HEK293T (cell line): ENCODE measurements around the gene PDE6G.

Experiments
- CTCF ChIA-PET: fragments of 350-600 bp; formaldehyde crosslinking; extraction: SDS; loops from one replicate; lab custom pipeline; 2021; ENCODE audit warnings: antibody characterized with exemption, inconsistent platforms; lab: Yijun Ruan, JAX
- POLR2A ChIA-PET: fragments of 350-600 bp; formaldehyde crosslinking; extraction: SDS; loops from one replicate; lab custom pipeline; 2020; ENCODE audit warnings: antibody characterized with exemption, inconsistent platforms; lab: Yijun Ruan, JAX
- DNase-seq: peaks from one replicate; pipeline ENCODE4 v3.0.0; 2012; ENCODE audit warnings: mixed read lengths; ENCODE audit errors: extremely low spot score
- ARNT ChIP-seq: fragments of 450-650 bp; IDR thresholded peaks from 2 replicates; pipeline ENCODE4 v1.6.1; 2017; ENCODE audit warnings: mild to moderate bottlenecking
- BHLHE40 ChIP-seq: fragments of 450-650 bp; IDR thresholded peaks from 2 replicates; pipeline ENCODE4 v1.6.1; 2016; ENCODE audit warnings: mild to moderate bottlenecking, moderate library complexity, borderline replicate concordance
- CTBP1 ChIP-seq: fragments of 450-650 bp; IDR thresholded peaks from 2 replicates; pipeline ENCODE4 v1.6.1; 2016; ENCODE audit warnings: borderline replicate concordance
- ELF4 ChIP-seq: fragments of 450-650 bp; IDR thresholded peaks from 2 replicates; pipeline ENCODE4 v1.6.1; 2017; ENCODE audit warnings: antibody characterized with exemption
- FOXA1 ChIP-seq: fragments of 450-650 bp; IDR thresholded peaks from 2 replicates; pipeline ENCODE4 v1.6.1; 2016; ENCODE audit warnings: mild to moderate bottlenecking
- FOXK2 ChIP-seq: fragments of 450-650 bp; IDR thresholded peaks from 2 replicates; pipeline ENCODE4 v1.6.1; 2016; ENCODE audit warnings: mild to moderate bottlenecking
- FOXM1 ChIP-seq: fragments of 450-650 bp; IDR thresholded peaks from 2 replicates; pipeline ENCODE4 v1.6.1; 2017; ENCODE audit warnings: mild to moderate bottlenecking, borderline replicate concordance
- HDGF ChIP-seq: fragments of 450-650 bp; IDR thresholded peaks from 2 replicates; pipeline ENCODE4 v1.6.1; 2017; ENCODE audit warnings: antibody characterized with exemption, borderline replicate concordance
- L3MBTL2 ChIP-seq: fragments of 450-650 bp; conservative IDR thresholded peaks from 2 replicates; pipeline ENCODE4 v1.6.1; 2016; ENCODE audit warnings: mild to moderate bottlenecking
- LEF1 ChIP-seq: fragments of 450-650 bp; IDR thresholded peaks from 2 replicates; pipeline ENCODE4 v1.6.1; 2017; ENCODE audit warnings: mild to moderate bottlenecking, borderline replicate concordance
- NFRKB ChIP-seq: fragments of 450-650 bp; IDR thresholded peaks from 2 replicates; pipeline ENCODE4 v1.6.1; 2016; ENCODE audit warnings: mild to moderate bottlenecking, moderate library complexity
- SP1 ChIP-seq: fragments of 450-650 bp; IDR thresholded peaks from 2 replicates; pipeline ENCODE4 v1.6.1; 2017
- SUZ12 ChIP-seq: fragments of 450-650 bp; IDR thresholded peaks from 2 replicates; pipeline ENCODE4 v1.6.1; 2016; ENCODE audit warnings: mild to moderate bottlenecking
- TARDBP ChIP-seq: fragments of 450-650 bp; IDR thresholded peaks from 2 replicates; pipeline ENCODE4 v1.6.1; 2016
- ZNF384 ChIP-seq: fragments of 450-650 bp; IDR thresholded peaks from 2 replicates; pipeline ENCODE4 v1.6.1; 2016
- TF ChIP-seq, protein P1 (sequence below): fragments of 450-650 bp; IDR thresholded peaks from 2 replicates; pipeline ENCODE4 v1.6.1; 2016

The PDE6G gene

DNA sequence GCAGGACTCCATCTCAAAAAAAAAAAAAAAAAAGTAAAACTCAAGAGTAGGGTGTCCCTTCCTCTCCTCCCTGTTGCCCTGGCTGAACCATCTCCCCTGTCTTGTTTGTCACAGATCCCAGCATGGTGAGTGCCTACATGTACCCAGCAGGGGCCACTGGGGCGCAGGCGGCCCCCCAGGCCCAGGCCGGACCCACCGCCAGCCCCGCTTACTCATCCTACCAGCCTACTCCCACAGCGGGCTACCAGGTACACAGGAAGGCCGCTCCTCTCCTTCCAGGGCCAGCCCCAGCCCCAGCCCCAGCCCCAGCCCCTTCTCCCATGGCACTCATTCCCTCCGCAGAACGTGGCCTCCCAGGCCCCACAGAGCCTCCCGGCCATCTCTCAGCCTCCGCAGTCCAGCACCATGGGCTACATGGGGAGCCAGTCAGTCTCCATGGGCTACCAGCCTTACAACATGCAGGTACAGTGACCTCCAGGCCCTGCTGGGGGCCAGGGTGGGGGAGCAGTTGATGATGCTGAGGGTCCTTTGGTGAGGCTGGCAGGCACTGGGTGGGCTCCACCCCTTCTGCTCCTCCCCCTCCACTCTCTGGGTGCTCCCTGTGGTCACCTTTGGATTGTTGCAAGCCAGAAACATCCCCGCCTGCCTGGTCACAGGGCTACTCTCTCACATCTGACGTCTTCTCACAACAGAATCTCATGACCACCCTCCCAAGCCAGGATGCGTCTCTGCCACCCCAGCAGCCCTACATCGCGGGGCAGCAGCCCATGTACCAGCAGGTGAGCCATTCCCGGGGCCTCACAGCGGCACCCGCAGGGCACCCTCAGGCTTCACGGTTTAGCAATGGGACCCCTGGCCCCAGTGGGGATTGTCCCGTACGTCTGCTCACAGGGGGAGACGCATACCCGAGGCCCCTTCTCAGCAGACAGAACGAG, 44.3 kb upstream of the PDE6G start:
- TF ChIP-seq SUZ12, result no peak
- TF ChIP-seq, protein P1, sequence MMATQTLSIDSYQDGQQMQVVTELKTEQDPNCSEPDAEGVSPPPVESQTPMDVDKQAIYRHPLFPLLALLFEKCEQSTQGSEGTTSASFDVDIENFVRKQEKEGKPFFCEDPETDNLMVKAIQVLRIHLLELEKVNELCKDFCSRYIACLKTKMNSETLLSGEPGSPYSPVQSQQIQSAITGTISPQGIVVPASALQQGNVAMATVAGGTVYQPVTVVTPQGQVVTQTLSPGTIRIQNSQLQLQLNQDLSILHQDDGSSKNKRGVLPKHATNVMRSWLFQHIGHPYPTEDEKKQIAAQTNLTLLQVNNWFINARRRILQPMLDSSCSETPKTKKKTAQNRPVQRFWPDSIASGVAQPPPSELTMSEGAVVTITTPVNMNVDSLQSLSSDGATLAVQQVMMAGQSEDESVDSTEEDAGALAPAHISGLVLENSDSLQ, result no peak
- no peak for TF ChIP-seq L3MBTL2
- TF ChIP-seq LEF1, result no peak
- no peak for TF ChIP-seq FOXK2
- TF ChIP-seq FOXM1, result no peak
- TF ChIP-seq ZNF384, result no peak
- no peak for TF ChIP-seq NFRKB
- TF ChIP-seq FOXA1, result no peak
- TF ChIP-seq CTBP1, result no peak
- TF ChIP-seq SP1, result no peak
- TF ChIP-seq TARDBP, result no peak
- no peak for TF ChIP-seq ELF4
- TF ChIP-seq BHLHE40, result no peak
- no peak for TF ChIP-seq ARNT
- POLR2A ChIA-PET, result interaction anchor here (0.7 to 4.1 kb wide), 7 partner anchors 10 to 36 kb away, joined by 3 to 120 read pairs (median 12); partner anchors contain the start of genes ARL16, CCDC137, HGS and OXLD1
- CTCF ChIA-PET, result interaction anchor here (1.2 kb wide), 1 partner anchor 25 kb away, joined by 3 read pairs; no protein-coding TSS in a partner anchor
- DNase-seq, result no peak

DNA sequence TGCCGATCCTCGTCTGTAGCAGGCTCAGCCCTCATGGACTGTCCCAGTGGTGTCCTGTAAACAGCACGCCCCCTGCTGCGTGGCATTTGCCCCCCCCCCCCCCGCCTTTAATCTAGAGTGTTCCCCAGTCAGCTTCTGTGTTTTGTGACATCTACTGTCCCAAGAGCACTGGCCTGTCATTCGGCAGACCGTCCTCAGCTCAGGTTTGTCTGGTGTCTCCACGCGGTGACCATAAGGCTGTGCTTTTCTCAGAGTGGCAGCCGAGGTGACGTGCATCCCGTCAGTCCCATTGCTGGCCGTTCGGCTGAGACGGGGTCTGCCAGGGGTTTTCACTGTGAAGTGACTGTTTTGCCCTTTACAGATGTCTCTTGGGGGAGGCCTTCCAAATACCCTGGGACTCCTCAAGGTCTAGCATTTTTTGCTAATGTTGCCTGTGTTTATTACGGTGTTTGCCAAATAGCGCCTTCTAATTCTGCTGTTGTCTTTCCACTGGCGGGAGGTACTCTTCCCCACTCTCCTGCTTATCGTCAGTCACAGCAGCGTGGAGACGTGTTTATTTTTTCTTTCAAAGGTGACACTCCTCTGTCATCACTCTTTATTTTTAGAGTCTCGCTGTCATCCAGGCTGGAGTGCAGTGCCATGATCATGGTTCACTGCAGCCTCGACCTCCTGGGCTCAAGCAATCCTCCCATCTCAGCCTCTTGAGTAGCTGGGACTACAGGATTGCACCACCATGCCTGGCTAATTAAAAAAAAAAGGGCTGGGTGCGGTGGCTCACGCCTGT, 41.1 kb upstream of the PDE6G start:
- DNase-seq, result no peak
- POLR2A ChIA-PET, result interaction anchor here (2.1 to 2.3 kb wide), 2 partner anchors 12 to 13 kb away, joined by 9 to 24 read pairs; partner anchors contain the start of genes ARL16 and HGS
- CTCF ChIA-PET, result interaction anchor here (0.7 kb wide), 1 partner anchor 98 kb away, joined by 4 read pairs; no protein-coding TSS in a partner anchor
- TF ChIP-seq L3MBTL2 (no peak), ELF4 (no peak), FOXK2 (no peak)

DNA sequence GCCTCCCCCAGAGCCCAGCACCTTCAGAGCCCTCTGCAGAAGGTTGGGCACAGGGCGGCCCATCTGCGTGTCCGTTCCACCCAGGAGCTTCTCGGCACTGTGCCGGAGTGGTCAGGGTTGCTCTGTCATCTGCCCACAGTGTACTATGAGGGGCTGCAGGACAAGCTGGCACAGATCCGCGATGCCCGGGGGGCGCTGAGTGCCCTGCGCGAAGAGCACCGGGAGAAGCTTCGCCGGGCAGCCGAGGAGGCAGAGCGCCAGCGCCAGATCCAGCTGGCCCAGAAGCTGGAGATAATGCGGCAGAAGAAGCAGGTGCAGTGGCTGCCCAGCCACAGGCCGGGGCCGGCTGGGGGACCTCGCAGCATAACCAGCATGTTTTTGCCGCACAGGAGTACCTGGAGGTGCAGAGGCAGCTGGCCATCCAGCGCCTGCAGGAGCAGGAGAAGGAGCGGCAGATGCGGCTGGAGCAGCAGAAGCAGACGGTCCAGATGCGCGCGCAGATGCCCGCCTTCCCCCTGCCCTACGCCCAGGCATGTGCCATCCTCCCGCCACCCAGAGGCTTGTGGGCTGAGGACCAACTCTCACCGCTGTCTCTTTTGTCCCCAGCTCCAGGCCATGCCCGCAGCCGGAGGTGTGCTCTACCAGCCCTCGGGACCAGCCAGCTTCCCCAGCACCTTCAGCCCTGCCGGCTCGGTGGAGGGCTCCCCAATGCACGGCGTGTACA, 40.0 kb upstream of the PDE6G start:
- DNase-seq, result no peak
- TF ChIP-seq CTBP1, result no peak
- no peak for TF ChIP-seq FOXK2
- no peak for TF ChIP-seq L3MBTL2
- no peak for TF ChIP-seq SUZ12
- no peak for TF ChIP-seq SP1
- TF ChIP-seq FOXA1, result no peak
- TF ChIP-seq ELF4, result no peak
- TF ChIP-seq LEF1, result no peak
- no peak for TF ChIP-seq ZNF384
- TF ChIP-seq HDGF, result no peak
- TF ChIP-seq, protein P1, result no peak
- no peak for TF ChIP-seq BHLHE40
- no peak for TF ChIP-seq TARDBP
- TF ChIP-seq NFRKB, result no peak
- no peak for TF ChIP-seq ARNT
- no peak for TF ChIP-seq FOXM1
- ChIA-PET POLR2A (interaction anchor here (2.1 to 2.3 kb wide), 2 partner anchors 12 to 13 kb away, joined by 9 to 24 read pairs; partner anchors contain the start of genes ARL16 and HGS), CTCF (interaction anchor here (0.5 kb wide), 1 partner anchor 947 kb away, joined by 3 read pairs; no protein-coding TSS in a partner anchor)

DNA sequence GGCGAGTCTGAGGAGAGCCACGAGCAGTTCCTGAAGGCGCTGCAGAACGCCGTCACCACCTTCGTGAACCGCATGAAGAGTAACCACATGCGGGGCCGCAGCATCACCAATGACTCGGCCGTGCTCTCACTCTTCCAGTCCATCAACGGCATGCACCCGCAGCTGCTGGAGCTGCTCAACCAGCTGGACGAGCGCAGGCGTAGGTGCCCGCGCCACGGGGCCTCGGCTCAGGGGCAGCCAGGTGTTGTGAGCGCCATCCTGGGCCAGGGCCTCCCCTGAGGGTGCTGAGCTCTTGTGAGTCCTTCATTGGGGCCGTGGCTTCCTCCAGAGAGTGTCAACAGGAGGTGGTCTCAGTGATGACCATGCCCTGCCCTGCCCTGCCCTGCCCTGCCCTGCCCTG, 39.5 kb upstream of the PDE6G start:
- ChIA-PET CTCF (interaction anchor here (0.5 kb wide), 1 partner anchor 947 kb away, joined by 3 read pairs; no protein-coding TSS in a partner anchor), POLR2A (interaction anchor here (2.1 to 2.3 kb wide), 2 partner anchors 11 to 14 kb away, joined by 9 to 24 read pairs; partner anchors contain the start of genes ARL16 and HGS)
- TF ChIP-seq TARDBP (no peak), SUZ12 (no peak), FOXA1 (no peak)
- no peak for DNase-seq

DNA sequence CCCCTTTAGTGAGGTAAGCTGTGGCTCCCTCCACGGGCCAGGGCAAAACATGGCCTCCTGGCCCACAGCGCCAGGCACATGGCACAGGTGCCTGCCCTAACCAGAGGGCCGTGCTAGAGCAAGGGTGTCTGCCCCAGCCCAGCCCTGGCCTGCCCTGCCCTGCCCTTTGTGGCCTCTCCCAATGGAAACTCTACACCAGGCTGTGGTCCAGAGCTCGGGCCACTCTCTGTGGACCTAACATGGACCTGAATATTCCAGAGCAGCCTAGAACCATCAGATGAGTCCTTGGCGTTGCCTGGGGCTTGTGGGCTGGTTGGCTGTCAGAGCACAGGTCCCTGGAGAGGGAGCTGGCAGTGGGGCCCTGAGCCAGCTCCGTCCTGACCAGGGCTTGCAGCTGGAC, 38.9 kb upstream of the PDE6G start:
- no peak for DNase-seq
- ChIA-PET POLR2A (interaction anchor here (2.1 to 2.3 kb wide), 2 partner anchors 11 to 14 kb away, joined by 9 to 24 read pairs; partner anchors contain the start of genes ARL16 and HGS), CTCF (no interaction called here)
- TF ChIP-seq CTBP1 (no peak), HDGF (no peak), ZNF384 (no peak), BHLHE40 (no peak), SUZ12 (no peak), NFRKB (no peak), TARDBP (no peak), ARNT (no peak), FOXK2 (no peak), L3MBTL2 (no peak), ELF4 (no peak), SP1 (no peak), LEF1 (no peak), FOXM1 (no peak)
- TF ChIP-seq, protein P1, result no peak
